ENCODE results near the gene ACSL4. TPM values are rescaled to one million over a fixed set of nuclear protein-coding genes. Genes with fewer than 3 reads are reported as not detected.
"Not testable (repeated sequence)": the region's sequence is repeated elsewhere in the genome, so short reads cannot be mapped to it uniquely, and the experiment has no call there.

Gene ACSL4
- polyA plus RNA-seq, 3 donors = 35.7 to 54.7 (median 45.1) TPM

- DNase-seq (ENCODE audit: extremely low read depth in 1 of 11, low read depth in 9 of 11, low spot score in 4 of 11) = no peak
Observed at GRCh38 chrX:109740433-109740809, 7.4 kb upstream of the ACSL4 start.

GRCh38 chrX:109739625-109740432 is 6.8 kb upstream of the ACSL4 start:
- DNase-seq (ENCODE audit: extremely low read depth in 1 of 11, low read depth in 9 of 11, low spot score in 4 of 11) = no peak

- DNase-seq (ENCODE audit: extremely low read depth in 1 of 11, low read depth in 9 of 11, low spot score in 4 of 11) = no peak
Observed at GRCh38 chrX:109735202-109735744, 2.2 kb upstream of the ACSL4 start.

GRCh38 chrX:109733613-109734083 is 591 bp upstream of the ACSL4 start:
- peak in 1 of 11 donors; percentile 18 for DNase-seq (ENCODE audit: extremely low read depth in 1 of 11, low read depth in 9 of 11, low spot score in 4 of 11)

- DNase-seq (ENCODE audit: extremely low read depth in 1 of 11, low read depth in 9 of 11, low spot score in 4 of 11) = peak in 1 of 11 donors; percentile 10
Observed at GRCh38 chrX:109732017-109732801, 848 bp downstream of the ACSL4 start.

- no peak for DNase-seq (ENCODE audit: extremely low read depth in 1 of 11, low read depth in 9 of 11, low spot score in 4 of 11)
Observed at GRCh38 chrX:109728173-109728535, 4.9 kb downstream of the ACSL4 start.

- not testable (repeated sequence) for DNase-seq (ENCODE audit: extremely low read depth in 1 of 11, low read depth in 9 of 11, low spot score in 4 of 11)
Observed at GRCh38 chrX:109724971-109725370, 8.1 kb downstream of the ACSL4 start.

GRCh38 chrX:109720947-109721346 is 12.1 kb downstream of the ACSL4 start:
- no peak for DNase-seq (ENCODE audit: extremely low read depth in 1 of 11, low read depth in 9 of 11, low spot score in 4 of 11)

- DNase-seq (ENCODE audit: extremely low read depth in 1 of 11, low read depth in 9 of 11, low spot score in 4 of 11) = no peak
Observed at GRCh38 chrX:109719264-109719663, 13.8 kb downstream of the ACSL4 start.

GRCh38 chrX:109716431-109717028 is 16.5 kb downstream of the ACSL4 start:
- no peak for DNase-seq (ENCODE audit: extremely low read depth in 1 of 11, low read depth in 9 of 11, low spot score in 4 of 11)

GRCh38 chrX:109714340-109714958 is 18.6 kb downstream of the ACSL4 start:
- DNase-seq (ENCODE audit: extremely low read depth in 1 of 11, low read depth in 9 of 11, low spot score in 4 of 11) = no peak

GRCh38 chrX:109710181-109710580 is 22.9 kb downstream of the ACSL4 start:
- DNase-seq (ENCODE audit: extremely low read depth in 1 of 11, low read depth in 9 of 11, low spot score in 4 of 11) = no peak

- DNase-seq (ENCODE audit: extremely low read depth in 1 of 11, low read depth in 9 of 11, low spot score in 4 of 11) = peak in 5 of 11 donors; percentile 17 to 53 (median 39)
Observed at GRCh38 chrX:109709129-109709631, 23.9 kb downstream of the ACSL4 start.

- no peak for DNase-seq (ENCODE audit: extremely low read depth in 1 of 11, low read depth in 9 of 11, low spot score in 4 of 11)
Observed at GRCh38 chrX:109707720-109708119, 25.3 kb downstream of the ACSL4 start.

GRCh38 chrX:109707319-109707718 is 25.7 kb downstream of the ACSL4 start:
- DNase-seq (ENCODE audit: extremely low read depth in 1 of 11, low read depth in 9 of 11, low spot score in 4 of 11) = no peak

GRCh38 chrX:109704563-109704962 is 28.5 kb downstream of the ACSL4 start:
- no peak for DNase-seq (ENCODE audit: extremely low read depth in 1 of 11, low read depth in 9 of 11, low spot score in 4 of 11)

GRCh38 chrX:109697855-109698254 is 35.2 kb downstream of the ACSL4 start:
- DNase-seq (ENCODE audit: extremely low read depth in 1 of 11, low read depth in 9 of 11, low spot score in 4 of 11) = no peak

- no peak for DNase-seq (ENCODE audit: extremely low read depth in 1 of 11, low read depth in 9 of 11, low spot score in 4 of 11)
Observed at GRCh38 chrX:109696146-109696740, 36.8 kb downstream of the ACSL4 start.

GRCh38 chrX:109695637-109696036 is 37.4 kb downstream of the ACSL4 start:
- DNase-seq (ENCODE audit: extremely low read depth in 1 of 11, low read depth in 9 of 11, low spot score in 4 of 11) = no peak

Measured in renal cortex interstitium (tissue), 11 donors.